Smooth muscle cell (in vitro differentiated cells): ENCODE data around the gene GAREM1. TPM values are rescaled to one million over a fixed set of nuclear protein-coding genes. Genes with fewer than 3 reads are reported as not detected.
A peak's percentile ranks its signal among the peaks of the same experiment; 100 is the strongest.
"Not testable (repeated sequence)": the region's sequence is repeated elsewhere in the genome, so short reads cannot be mapped to it uniquely, and the experiment has no call there.

Experiments used
- DNase-seq: peaks from one replicate; lab custom pipeline; 2025; ENCODE audit not compliant: unreplicated experiment; lab: John Stamatoyannopoulos, UW
- H2AFZ ChIP-seq: fragments of 200-600 bp; sonication (generic); 2 replicates; pipeline ENCODE4 v1.6.0; 2016; ENCODE audit warnings: antibody characterized with exemption, low read depth, mild to moderate bottlenecking
- H3F3A ChIP-seq: fragments of 200-600 bp; sonication (generic); 2 replicates; pipeline ENCODE4 v1.6.0; 2017; ENCODE audit warnings: antibody characterized with exemption, low read depth
- H3K27ac ChIP-seq: fragments of 200-600 bp; sonication (generic); 2 replicates; pipeline ENCODE4 v1.5.1; 2016; ENCODE audit warnings: low read depth, mild to moderate bottlenecking
- H3K27me3 ChIP-seq: fragments of 200-600 bp; sonication (generic); 2 replicates; pipeline ENCODE4 v1.6.1; 2016; ENCODE audit warnings: low read depth, mild to moderate bottlenecking
- H3K36me3 ChIP-seq: fragments of 200-600 bp; sonication (generic); 2 replicates; pipeline ENCODE4 v1.5.1; 2016; ENCODE audit warnings: low read depth
- H3K4me1 ChIP-seq: fragments of 200-600 bp; sonication (generic); 2 replicates; pipeline ENCODE4 v1.5.1; 2016; ENCODE audit warnings: low read depth
- H3K4me2 ChIP-seq: fragments of 200-600 bp; sonication (generic); 2 replicates; pipeline ENCODE4 v1.6.0; 2016; ENCODE audit warnings: mild to moderate bottlenecking
- H3K4me3 ChIP-seq: fragments of 200-600 bp; sonication (generic); 2 replicates; pipeline ENCODE4 v1.5.1; 2016; ENCODE audit warnings: mild to moderate bottlenecking
- H3K79me2 ChIP-seq: fragments of 200-600 bp; sonication (generic); 2 replicates; pipeline ENCODE4 v1.6.0; 2016; ENCODE audit warnings: low read depth, mild to moderate bottlenecking
- H3K9ac ChIP-seq: fragments of 200-600 bp; sonication (generic); 2 replicates; pipeline ENCODE4 v1.6.0; 2016; ENCODE audit warnings: low read depth
- H3K9me3 ChIP-seq: fragments of 200-600 bp; sonication (generic); replicated peaks from 2 replicates; pipeline ENCODE4 v1.5.1; 2016; ENCODE audit warnings: low read depth
- H4K20me1 ChIP-seq: fragments of 200-600 bp; sonication (generic); 2 replicates; pipeline ENCODE4 v1.6.0; 2016; ENCODE audit warnings: low read depth
- WGBS: methylation state at CpG from one replicate; pipeline ENCODE4 v1.1.7; 2016; ENCODE audit warnings: low lambda C conversion rate; 5-methylcytosine and 5-hydroxymethylcytosine counted together
- polyA plus RNA-seq: library from polyadenylated mRNA; unstranded; fragments of >200 nt; fragmentation: Nextera tagmentation; extraction: Ambion mirVana; gene quantifications from 2 replicates; pipeline ENCODE4 v1.2.1, GENCODE V29; 2016
- total RNA-seq: library from RNA; depleted of rRNA; stranded (reverse); fragments of >200 nt; gene quantifications from 2 replicates; pipeline ENCODE4 v1.2.3, GENCODE V29; 2014
- TF ChIP-seq, protein P1 (sequence below): fragments of 200-600 bp; sonication (generic); IDR thresholded peaks from 2 replicates; pipeline ENCODE4 v1.5.1; 2017; ENCODE audit warnings: borderline replicate concordance, mild to moderate bottlenecking, antibody characterized with exemption; ENCODE audit not compliant: insufficient read depth, poor library complexity, severe bottlenecking

GAREM1 gene
- total and polyA plus RNA-seq, 2 experiments from 2014 or later = 0.33 to 13.4 TPM

GRCh38 chr18:32293107-32293506, 177.6 kb downstream of the GAREM1 start:
- Histone ChIP-seq H3K9ac (no peak overlapping the region), H3F3A (no peaks in the 10 kb centered on the region), H4K20me1 (no peaks in the 10 kb centered on the region), H3K4me3 (no peak overlapping the region), H3K27ac (no peak overlapping the region), H3K4me2 (no peak overlapping the region), H3K79me2 (no peaks in the 10 kb centered on the region), H3K9me3 (no peaks in the 10 kb centered on the region), H3K27me3 (no peaks in the 10 kb centered on the region), H3K36me3 (no peaks in the 10 kb centered on the region), H3K4me1 (no peaks in the 10 kb centered on the region), H2AFZ (no peak overlapping the region)
- TF ChIP-seq, protein P1, sequence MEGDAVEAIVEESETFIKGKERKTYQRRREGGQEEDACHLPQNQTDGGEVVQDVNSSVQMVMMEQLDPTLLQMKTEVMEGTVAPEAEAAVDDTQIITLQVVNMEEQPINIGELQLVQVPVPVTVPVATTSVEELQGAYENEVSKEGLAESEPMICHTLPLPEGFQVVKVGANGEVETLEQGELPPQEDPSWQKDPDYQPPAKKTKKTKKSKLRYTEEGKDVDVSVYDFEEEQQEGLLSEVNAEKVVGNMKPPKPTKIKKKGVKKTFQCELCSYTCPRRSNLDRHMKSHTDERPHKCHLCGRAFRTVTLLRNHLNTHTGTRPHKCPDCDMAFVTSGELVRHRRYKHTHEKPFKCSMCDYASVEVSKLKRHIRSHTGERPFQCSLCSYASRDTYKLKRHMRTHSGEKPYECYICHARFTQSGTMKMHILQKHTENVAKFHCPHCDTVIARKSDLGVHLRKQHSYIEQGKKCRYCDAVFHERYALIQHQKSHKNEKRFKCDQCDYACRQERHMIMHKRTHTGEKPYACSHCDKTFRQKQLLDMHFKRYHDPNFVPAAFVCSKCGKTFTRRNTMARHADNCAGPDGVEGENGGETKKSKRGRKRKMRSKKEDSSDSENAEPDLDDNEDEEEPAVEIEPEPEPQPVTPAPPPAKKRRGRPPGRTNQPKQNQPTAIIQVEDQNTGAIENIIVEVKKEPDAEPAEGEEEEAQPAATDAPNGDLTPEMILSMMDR = no peak
- DNase-seq = no peak
- WGBS = 86% methylated on average over 2 of the region's 2 CpGs

DNA sequence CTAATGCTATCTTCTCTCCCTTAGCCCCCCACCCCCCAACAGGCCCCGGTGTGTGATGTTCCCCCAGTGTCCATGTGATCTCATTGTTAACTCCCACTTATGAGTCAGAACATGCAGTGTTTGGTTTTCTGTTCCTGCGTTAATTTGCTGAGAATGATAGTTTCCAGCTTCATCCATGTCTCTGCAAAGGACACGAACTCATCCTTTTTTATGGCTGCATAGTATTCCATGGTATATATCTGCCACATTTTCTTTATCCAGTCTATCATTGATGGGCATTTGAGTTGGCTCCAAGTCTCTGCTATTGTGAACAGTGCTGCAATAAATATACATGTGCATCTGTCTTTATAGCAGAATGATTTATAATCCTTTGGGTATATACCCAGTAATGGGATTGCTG, 179.1 kb downstream of the GAREM1 start:
- not testable (repeated sequence) for H3F3A ChIP-seq, H3K4me1 ChIP-seq, H3K4me2 ChIP-seq, H4K20me1 ChIP-seq, H3K36me3 ChIP-seq, H3K9me3 ChIP-seq, H3K27me3 ChIP-seq, H3K79me2 ChIP-seq, DNase-seq, H3K9ac ChIP-seq, H3K4me3 ChIP-seq, H3K27ac ChIP-seq, H2AFZ ChIP-seq
- 89% methylated on average over 3 of the region's 3 CpGs for WGBS

DNA sequence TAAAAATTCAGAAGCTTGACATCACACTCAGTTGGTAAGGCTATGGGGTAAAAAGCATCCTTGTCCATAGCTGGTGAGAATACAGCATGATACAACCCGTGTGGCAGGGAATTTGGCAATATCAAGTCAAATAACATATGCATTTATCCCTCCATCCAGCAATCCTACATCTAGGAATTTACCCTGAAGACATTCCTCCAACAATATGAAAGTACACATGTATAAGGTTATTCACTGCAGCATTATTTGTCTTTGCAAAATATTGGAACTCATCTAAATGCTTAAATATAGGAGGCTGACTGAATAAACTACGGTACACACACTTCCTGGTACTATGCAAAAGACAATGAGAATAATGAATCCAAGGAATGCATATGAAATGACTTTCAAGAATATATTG, 179.9 kb downstream of the GAREM1 start:
- H3K4me3 ChIP-seq = no peak overlapping the region
- H3K4me2 ChIP-seq = no peak overlapping the region
- TF ChIP-seq, protein P1 = no peak
- no peaks in the 10 kb centered on the region for H3F3A ChIP-seq
- no peak overlapping the region for H3K27ac ChIP-seq
- no peak overlapping the region for H3K9ac ChIP-seq
- no peaks in the 10 kb centered on the region for H3K79me2 ChIP-seq
- 81% methylated on average over 2 of the region's 2 CpGs for WGBS
- no peak overlapping the region for H2AFZ ChIP-seq
- no peaks in the 10 kb centered on the region for H3K4me1 ChIP-seq
- H4K20me1 ChIP-seq = no peaks in the 10 kb centered on the region
- H3K36me3 ChIP-seq = no peaks in the 10 kb centered on the region
- no peaks in the 10 kb centered on the region for H3K9me3 ChIP-seq
- DNase-seq = no peak
- no peaks in the 10 kb centered on the region for H3K27me3 ChIP-seq

DNA sequence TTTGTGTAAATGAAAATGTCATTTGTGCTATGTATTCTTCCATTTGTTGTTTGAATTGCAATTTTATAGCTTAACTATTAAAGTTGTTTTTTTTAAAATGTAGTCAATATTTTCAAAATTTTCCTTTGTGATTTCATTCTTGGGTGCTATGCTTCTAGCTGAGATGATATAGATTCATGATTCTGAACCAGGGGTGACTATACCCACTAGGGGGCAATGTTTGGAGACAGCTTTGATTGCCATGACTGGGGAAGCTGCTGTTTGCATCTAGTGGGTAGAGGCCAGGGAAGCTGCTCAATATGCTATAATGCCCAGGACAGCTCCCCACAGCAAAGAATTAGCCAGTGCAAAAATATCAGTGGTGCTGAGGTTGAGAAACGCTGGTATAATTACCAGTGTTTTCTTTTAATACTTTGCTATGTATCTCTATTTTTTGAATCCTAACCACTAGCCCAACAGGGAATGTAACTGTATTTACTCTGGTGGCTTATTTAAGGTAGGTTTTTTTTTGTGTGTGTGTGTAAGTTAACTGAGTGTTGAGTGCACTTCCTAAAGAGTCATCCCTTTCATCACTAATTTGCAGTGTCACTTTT, 181.1 kb downstream of the GAREM1 start:
- 20% methylated on average over 1 of the region's 1 CpG for WGBS
- no peaks in the 10 kb centered on the region for H3F3A ChIP-seq
- H3K9ac ChIP-seq = no peak overlapping the region
- H3K4me3 ChIP-seq = no peak overlapping the region
- TF ChIP-seq, protein P1 = peak; percentile 75
- H3K79me2 ChIP-seq = no peaks in the 10 kb centered on the region
- no peak overlapping the region for H3K27ac ChIP-seq
- H3K4me1 ChIP-seq = no peaks in the 10 kb centered on the region
- no peak for DNase-seq
- H3K36me3 ChIP-seq = no peaks in the 10 kb centered on the region
- no peak overlapping the region for H2AFZ ChIP-seq
- no peaks in the 10 kb centered on the region for H4K20me1 ChIP-seq
- H3K27me3 ChIP-seq = no peaks in the 10 kb centered on the region
- no peak overlapping the region for H3K4me2 ChIP-seq
- H3K9me3 ChIP-seq = no peaks in the 10 kb centered on the region
